RKO (cell line): ENCODE results near the gene DENND2A.
A peak's percentile ranks its signal among the peaks of the same experiment; 100 is the strongest.
"Not testable (repeated sequence)": the region's sequence is repeated elsewhere in the genome, so short reads cannot be mapped to it uniquely, and the experiment has no call there.

Experiments used
- DNase-seq: peaks from one replicate; pipeline ENCODE4 v3.0.0-alpha.2; 2016; ENCODE audit warnings: low spot score

DENND2A gene

GRCh38 chr7:140673774-140674155, 33.2 kb upstream of the DENND2A start:
- no peak for DNase-seq

- peak; percentile 51 for DNase-seq
Observed at GRCh38 chr7:140673063-140673773, 32.6 kb upstream of the DENND2A start.

DNA sequence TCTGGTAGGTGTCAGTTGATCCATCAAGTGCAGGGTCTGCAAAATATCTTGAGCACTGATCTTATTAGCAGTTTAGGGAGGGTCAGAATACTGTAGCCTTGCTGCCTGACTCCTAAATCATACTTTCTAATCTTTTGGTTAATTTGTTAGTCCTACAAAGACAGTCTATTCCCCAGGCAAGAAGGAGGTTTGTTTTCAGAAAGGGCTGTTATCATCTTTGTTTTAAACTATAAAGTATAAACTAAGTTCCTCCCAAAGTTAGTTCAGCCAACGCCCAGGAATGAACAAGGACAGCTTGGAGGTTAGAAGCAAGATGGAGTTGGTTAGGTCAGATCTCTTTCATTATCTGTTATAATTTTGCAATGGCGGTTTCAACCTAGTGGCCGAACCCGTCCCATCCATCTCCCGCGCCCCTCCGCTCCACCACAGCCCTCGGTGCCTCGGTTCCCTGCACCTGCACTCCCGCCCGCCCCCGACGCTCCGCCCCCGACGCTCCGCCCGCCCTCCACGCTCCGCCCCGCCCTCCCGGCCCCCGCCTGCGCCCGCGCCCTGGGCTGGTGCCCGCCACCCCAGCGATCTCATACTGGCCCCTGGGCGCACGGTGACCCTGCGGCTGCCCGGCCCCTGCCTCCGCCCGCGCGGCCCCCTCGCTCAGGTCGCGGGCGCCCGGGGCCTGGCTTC, 31.9 kb upstream of the DENND2A start, which contains the start of gene ADCK2:
Gene ADCK2 (plus strand): TSS at position 564 of the 681 bp plus-strand sequence. CDS start 386 bp downstream, outside the sequence.
- DNase-seq, result peak; percentile 66

DNA sequence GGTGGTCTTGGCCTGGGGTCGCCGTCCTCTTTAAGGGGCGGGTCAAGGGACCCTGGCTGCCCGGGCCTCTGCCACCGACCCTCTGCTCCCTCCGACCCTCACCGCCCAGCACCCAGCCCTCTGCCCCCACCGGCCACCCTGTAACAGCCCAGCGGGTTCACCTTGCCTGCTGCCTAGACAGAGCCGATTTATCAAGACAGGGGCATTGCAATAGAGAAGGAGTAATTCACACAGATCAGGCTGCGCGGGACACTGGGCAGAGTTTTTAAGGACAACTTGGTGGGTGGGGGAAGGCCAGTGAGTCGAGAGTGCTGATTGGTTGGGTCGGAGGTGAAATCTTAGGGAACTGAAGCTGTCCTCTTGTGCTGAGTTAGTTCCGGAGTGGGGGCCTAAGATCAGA, 31.4 kb upstream of the DENND2A start:
- DNase-seq, result no peak

- no peak for DNase-seq
Observed at GRCh38 chr7:140670343-140670935, 29.8 kb upstream of the DENND2A start.

DNA sequence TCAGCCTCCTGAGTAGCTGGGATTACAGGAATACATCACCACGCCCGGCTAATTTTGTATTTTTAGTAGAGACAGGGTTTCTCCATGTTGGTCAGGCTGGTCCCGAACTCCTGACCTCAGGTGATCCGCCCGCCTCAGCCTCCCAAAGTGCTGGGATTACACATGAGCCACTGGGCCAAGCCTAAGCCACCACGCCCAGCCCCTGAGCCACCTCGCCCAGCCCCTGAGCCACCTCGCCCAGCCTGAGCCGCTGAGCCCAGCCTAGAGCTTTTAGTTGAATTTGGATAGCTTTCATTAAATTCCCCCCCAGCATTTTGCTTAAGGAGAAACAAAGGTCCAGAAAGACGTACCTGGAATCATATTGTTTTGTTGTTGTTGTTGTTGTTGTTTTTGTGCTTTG, 29.2 kb upstream of the DENND2A start:
- DNase-seq, result not testable (repeated sequence)

- DNase-seq, result no peak
Observed at GRCh38 chr7:140669352-140669751, 28.7 kb upstream of the DENND2A start.

DNA sequence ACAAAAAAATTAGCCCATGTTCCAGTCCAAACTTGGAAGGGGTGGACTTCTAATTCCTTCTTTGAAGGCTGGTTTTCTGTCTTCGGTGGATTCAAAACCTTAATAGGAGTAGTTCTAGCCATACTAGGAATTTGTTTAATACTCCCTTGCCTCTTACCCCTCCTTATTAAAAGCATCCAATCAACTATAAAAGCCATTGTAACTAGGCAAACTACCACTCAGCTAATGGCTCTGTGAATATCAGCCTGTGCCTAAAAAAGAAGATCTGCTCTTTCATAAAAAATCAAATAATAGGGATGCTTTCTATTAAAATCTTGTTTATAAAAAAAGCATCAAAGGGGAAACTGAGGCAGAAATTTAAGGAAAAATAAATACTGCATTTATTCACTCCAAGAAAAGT, 28.0 kb upstream of the DENND2A start:
- DNase-seq, result no peak

DNA sequence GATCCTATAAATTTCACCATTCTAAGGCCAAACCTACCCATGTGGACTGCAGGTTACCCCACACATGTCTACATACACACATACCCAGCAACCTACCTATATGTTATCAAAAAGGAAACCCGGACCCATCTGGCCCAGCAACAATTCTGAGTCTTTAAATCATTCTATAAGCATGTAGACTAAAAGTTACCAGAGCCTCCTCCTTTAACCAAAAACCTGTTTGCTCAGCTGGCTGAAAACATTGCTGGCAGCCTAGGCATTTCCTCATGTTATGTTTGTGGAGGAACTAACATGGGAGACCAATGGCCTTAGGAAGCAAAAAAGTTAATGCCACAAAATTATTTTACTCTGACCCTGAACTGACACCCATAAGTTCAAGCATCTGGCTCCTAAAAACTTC, 26.9 kb upstream of the DENND2A start:
- no peak for DNase-seq

DNA sequence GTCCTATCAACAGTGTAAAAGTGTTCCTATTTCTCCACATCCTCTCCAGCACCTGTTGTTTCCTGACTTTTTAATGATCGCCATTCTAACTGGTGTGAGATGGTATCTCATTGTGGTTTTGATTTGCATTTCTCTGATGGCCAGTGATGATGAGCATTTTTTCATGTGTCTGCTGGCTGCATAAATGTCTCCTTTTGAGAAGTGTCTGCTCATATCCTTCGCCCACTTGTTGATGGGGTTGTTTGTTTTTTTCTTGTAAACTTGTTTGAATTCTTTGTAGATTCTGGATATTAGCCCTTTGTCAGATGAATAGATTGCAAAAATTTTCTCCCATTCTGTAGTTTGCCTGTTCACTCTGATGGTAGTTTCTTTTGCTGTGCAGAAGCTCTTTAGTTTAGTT, 22.3 kb upstream of the DENND2A start:
- not testable (repeated sequence) for DNase-seq

- no peak for DNase-seq
Observed at GRCh38 chr7:140661124-140661523, 20.5 kb upstream of the DENND2A start.

DNA sequence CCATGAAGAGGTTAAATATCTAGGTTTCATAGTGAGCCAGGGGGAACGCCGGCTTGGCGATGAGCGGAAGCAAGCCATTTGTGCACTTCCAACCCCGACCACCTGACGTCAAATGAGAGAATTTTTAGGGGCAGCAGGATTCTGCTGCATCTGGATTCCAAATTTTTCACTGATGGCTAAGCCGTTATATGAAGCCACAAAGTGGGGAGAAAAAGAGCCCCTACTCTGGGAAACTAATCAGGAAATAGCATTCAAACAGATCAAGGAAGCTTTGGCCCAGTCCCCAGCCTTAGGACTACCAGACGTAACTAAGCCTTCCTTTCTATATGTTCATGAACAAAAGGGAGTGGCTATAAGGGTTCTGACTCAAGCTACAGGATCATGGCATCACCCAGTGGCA, 19.2 kb upstream of the DENND2A start:
- no peak for DNase-seq

GRCh38 chr7:140657891-140658290, 17.3 kb upstream of the DENND2A start:
- no peak for DNase-seq

- DNase-seq, result no peak
Observed at GRCh38 chr7:140656548-140657515, 16.2 kb upstream of the DENND2A start.

- DNase-seq, result peak; percentile 90
Observed at GRCh38 chr7:140655511-140656408, 15.1 kb upstream of the DENND2A start.

DNA sequence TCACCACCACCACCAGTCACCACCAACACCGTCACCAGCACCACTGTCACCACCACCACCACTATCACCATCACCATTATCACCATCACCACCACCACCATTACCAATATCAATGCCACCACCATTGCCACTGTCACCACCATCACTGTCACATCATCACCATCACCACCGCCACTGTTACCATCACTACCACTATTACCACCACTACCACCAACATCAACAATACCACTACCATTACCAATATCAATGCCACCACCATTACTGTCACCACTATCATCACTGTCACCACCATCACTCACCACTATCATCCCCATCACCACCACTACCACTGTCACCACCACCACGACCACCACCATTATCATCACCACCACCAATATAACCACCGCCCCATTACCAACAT, 14.0 kb upstream of the DENND2A start:
- DNase-seq, result no peak

- DNase-seq, result no peak
Observed at GRCh38 chr7:140654109-140654387, 13.4 kb upstream of the DENND2A start.

GRCh38 chr7:140653319-140654108, 12.9 kb upstream of the DENND2A start:
- peak; percentile 83 for DNase-seq

DNA sequence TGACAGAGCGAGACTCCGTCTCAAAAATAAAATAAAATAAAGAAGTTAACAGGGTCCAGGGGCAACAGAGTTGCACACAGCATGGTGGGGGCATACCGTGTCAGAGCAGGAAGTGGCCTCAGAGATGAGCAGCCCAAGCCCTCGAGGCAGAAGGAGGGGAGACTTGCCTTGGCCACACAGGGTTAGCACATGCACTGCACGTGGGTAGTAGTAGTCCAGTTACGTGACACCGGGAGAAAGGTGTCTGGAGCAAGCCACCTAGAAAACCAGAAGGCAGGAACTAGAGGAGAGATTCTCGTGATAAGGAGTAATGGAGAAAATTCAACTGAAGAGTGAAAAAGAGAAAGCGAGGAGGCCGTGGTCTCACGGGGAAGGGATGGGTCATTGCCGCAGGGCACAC, 9.8 kb upstream of the DENND2A start:
- DNase-seq, result no peak

DNA sequence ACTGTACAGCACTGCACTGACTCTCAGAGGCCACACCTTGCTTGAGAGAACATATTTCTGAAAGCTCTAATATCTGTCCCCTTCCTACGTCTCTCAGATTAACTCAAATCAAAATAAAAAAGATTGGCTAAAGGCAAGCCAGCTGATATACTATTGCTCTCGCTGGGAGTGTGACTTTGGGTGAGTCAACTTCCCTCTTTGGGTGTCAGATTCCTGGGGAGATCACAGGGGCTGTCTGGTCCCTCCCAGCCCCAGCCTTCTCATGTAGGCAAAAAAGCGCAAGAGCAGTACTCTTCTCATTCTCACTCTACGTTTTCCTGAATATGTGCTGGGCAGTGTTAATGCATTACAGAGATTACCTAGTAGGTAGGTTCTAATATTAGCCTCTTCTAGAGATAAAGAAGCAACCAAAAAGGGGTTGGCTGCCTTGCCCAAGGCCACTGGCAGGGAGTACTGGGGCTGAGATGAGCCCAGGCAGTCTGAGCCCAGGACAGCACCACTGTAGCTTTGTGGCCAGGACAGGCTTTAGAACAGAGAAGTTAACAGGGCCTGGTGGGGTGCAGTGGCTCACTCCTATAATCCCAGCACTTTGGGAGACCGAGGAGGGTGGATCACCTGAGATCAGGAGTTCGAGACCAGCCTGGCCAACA, 9.1 kb upstream of the DENND2A start:
- DNase-seq, result peak; percentile 58
